SHP77 treated with DMSO at 0.1 percent for 48 hours (cell line): ENCODE results near the gene SYNGAP1.
"Not testable (repeated sequence)": the region's sequence is repeated elsewhere in the genome, so short reads cannot be mapped to it uniquely, and the experiment has no call there.

Experiments used
- DNase-seq: peaks from one replicate; lab custom pipeline; 2025; lab: John Stamatoyannopoulos, UW

The SYNGAP1 gene

DNA sequence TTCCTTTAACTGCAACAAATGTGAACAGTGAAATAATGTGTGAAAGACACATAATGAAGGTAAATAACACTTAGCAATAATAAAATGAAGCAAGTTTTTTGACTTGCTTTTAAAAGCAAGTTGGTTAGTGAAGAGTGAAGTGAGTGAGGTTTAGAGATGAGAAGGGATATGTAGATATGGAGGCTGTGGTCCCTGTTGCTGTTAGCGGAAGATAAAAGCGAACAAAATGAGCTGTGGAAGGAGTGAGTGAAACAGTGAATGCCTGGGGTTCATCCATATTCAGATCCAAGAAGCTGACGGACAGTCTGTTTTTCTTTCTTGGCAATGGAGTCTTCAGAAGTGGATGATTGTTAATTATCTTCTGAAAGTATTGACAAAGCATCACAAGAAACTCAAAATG is 58.0 kb downstream of the SYNGAP1 start:
- DNase-seq = no peak

DNA sequence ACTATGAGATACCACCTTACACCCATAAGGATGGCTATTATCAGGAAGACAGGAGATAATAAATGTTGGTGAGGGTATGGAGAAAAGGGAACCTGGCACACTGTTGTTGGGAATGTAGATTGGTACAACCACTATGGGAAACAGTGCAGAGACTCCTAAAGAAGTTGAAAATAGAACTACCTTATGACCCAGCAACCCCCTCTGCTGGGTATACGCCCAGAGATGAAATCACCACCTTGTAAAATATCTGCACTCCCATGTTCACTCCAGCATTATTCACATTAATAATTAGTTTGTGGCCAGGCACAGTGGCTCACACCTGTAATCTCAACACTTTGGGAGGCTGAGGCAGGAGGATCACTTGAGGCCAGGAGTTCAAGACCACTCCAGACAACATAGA is 61.3 kb downstream of the SYNGAP1 start:
- DNase-seq = no peak

DNA sequence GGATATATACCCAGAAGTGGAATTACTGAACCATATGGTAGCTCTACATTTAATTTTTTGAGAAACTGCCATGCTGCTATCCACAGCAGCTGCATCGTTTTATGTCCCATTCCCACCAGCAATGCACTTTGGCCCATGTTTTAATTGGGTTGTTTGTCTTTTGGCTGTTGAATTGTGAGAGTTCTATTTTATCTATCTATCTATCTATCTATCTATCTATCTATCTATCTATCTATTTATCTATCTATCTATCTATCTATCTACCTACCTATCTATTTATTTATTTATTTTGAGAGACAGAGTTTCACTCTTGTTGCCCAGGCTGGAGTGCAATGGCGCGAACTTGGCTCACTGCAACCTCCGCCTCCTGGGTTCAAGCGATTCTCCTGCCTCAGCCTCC is 62.8 kb downstream of the SYNGAP1 start:
- DNase-seq = not testable (repeated sequence)

DNA sequence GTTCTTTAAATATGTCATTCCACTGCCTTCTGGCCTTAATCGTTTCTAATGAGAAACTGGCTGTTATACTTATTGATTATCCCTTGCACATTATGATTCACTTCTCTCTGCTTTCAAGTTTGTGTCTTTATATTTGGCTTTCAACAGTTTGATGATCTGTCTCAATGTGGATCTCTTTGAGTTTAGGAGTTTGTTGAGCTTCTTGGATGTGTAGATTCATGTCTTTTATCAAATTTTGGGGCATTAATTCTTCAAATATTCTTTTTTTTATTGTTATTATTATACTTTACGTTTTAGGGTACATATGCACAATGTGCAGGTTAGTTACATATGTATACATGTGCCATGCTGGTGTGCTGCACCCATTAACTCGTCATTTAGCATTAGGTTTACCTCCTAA is 63.8 kb downstream of the SYNGAP1 start:
- DNase-seq = no peak

DNA sequence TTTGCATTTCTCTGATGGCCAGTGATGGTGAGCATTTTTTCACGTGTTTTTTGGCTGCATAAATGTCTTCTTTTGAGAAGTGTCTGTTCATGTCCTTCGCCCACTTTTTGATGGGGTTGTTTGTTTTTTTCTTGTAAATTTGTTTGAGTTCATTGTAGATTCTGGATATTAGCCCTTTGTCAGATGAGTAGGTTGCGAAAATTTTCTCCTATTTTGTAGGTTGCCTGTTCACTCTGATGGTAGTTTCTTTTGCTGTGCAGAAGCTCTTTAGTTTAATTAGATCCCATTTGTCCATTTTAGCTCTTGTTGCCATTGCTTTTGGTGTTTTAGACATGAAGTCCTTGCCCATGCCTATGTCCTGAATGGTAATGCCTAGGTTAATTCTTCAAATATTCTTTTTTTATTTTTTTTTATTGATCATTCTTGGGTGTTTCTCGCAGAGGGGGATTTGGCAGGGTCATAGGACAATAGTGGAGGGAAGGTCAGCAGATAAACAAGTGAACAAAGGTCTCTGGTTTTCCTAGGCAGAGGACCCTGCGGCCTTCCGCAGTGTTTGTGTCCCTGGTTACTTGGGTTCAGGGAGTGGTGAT is 64.9 kb downstream of the SYNGAP1 start:
- not testable (repeated sequence) for DNase-seq

DNA sequence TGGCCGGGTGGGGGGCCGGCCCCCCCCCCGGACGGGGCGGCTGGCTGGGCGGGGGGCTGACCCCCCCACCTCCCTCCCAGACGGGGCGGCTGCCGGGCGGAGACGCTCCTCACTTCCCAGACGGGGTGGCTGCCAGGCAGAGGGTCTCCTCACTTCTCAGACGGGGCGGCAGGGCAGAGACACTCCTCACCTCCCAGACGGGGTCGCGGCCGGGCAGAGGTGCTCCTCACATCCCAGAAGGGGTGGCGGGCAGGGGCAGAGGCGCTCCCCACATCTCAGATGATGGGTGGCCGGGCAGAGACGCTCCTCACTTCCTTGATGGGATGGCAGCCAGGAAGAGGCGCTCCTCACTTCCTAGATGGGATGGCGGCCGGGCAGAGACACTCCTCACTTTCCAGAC is 65.8 kb downstream of the SYNGAP1 start:
- DNase-seq = not testable (repeated sequence)

DNA sequence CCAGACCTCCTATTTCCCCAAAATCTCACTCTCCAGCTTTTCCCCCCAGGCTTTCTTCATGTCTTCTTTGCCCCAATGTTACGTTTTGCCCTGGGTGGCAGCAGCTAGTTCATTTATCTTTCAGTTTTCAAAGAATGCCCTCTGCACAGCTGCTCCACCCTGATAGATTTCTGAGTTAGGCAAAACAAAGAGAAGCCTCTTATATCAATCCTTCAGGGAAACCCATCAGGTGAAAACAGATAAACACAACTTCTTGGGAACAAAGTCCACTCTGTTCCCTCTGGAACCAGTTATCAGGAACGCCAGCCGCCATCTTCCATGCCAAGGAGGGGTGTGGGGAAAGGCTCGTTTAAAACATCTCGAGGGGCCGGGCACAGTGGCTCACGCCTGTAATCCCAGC is 68.5 kb downstream of the SYNGAP1 start:
- DNase-seq = no peak

DNA sequence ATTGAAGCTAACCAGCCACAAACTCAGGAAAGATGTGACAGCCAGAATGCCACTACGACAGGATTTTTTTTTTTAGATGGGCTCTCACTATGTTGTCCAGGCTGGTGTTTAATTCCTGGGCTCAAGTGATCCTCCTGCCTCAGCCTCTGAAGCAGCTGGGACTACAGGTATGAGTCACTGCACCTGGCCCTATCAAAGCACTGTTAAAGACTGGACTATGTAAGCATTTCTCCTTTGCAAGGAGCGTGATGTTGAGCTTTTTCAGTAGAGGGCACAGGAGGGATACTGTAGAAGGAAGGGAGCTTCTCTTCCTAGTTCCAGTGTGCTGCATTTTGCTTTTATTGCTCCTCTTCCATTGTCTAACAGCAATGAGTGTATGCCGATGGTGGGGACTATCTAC is 70.3 kb downstream of the SYNGAP1 start:
- peak; percentile 12 for DNase-seq

DNA sequence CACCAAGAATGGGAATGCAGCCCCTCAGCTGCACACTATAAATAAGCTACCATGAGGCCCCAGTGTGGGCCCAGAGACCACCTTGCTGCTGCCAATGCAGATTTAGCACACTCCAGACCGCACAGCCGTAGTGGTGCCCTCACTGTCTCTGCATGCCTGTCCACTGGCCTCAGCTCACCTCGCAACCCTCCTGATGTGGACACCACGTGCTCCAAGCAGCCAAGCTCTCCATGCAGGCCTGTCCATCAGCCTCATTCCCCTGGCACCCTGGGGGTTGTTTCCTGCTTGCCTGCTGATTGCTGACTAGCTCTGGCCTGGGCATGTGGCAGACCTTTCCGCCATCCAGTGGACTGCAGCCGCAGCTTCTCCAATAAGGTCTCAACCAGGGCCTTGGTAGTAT is 70.8 kb downstream of the SYNGAP1 start:
- DNase-seq = no peak

DNA sequence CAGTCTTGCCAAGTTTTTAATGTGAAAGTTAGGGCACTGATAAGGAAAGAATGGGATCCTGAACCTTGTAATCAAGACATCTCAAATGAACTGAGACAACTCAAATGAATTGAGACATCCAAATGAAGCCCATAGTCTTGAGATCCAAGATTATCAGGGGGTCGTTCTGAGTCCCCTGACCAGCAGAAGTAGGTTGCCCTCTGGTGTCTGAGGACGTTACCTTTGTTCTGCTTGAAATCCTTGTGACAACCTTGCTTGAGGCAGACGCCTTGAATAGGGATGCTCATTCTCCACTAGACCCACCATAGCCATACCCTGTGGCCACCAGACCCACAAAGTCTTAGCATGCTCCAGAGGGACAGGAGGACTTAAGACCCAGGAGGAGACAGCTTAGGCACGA is 72.2 kb downstream of the SYNGAP1 start:
- no peak for DNase-seq

DNA sequence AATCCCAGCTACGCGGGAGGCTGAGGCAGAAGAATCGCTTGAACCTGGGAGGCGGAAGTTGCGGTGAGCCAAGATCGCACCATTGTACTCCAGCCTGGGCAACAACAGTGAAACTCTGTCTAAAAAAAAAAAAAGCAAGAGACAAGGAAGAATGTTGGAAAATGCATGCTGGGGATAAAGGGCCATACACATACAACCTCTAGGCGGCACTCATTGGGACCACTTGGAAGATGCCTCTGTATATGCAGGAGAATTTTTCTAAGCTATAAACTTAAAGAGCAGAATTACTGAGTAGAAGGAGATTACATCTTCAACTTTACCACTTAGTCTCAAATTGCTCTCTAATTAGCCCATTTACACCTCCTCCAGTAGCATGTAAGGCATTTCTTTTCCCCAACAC is 77.3 kb downstream of the SYNGAP1 start:
- DNase-seq = no peak

DNA sequence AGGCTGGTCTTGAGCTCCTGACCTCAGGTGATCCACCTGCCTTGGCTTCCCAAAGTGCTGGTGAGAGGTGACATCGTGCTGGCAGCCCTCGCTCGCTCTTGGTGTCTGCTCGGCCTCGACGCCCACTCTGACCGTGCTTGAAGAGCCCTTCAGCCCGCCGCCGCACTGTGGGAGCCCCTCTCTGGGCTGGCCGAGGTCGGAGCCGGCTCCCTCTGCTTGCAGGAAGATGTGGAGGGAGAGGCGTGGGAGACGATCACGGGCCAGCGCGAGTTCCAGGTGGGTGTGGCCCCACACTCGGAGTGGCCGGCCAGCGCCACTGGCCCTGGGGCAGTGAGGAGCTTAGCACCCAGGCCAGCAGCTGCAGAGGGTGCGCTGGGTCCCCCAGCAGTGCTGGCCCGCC is 82.6 kb downstream of the SYNGAP1 start:
- no peak for DNase-seq

DNA sequence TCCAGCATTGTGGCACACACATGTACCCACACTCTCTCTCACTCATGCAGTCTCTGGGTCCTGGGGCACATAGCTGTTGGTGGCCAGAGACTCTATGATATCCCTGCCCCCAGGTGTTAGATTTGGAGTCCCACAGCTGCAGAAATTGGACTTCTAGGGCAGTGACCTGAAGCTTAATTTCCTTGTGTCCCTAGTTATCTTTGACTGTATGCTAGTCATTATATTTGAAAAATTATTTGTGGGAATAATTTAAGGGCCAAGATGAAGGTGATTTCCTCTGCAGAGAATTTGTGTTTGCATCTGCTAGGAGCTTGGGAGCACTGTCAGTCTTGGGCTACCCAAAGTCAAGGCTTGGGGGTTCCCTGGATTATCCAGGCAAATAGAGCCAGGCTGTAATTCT is 84.6 kb downstream of the SYNGAP1 start:
- DNase-seq = no peak
